Liver (tissue), 9 donors: ENCODE data around the gene TUBGCP6. TPM values are rescaled to one million over a fixed set of nuclear protein-coding genes. Genes with fewer than 3 reads are reported as not detected.

Experiments
- DNase-seq: peaks from one replicate; pipeline ENCODE4 v3.0.0-alpha.2; 2017; ENCODE audit warnings: low spot score
- H3K27ac ChIP-seq, 2 donors: one replicate each; pipeline ENCODE4 v1.7.0; 2013; ENCODE audit warnings: inconsistent platforms in 2 of 2, low read length in 2 of 2, control low read depth in 1 of 2, low read depth in 1 of 2, mild to moderate bottlenecking in 1 of 2
- H3K27me3 ChIP-seq, 4 donors: one replicate each; pipeline versions ENCODE4 v1.6.1 to v1.7.0; 2013; ENCODE audit warnings: low read length in 3 of 4, inconsistent platforms in 1 of 4, mild to moderate bottlenecking in 1 of 4, moderate library complexity in 1 of 4; ENCODE audit not compliant: control insufficient read depth in 4 of 4, insufficient read depth in 4 of 4
- H3K36me3 ChIP-seq, 4 donors: one replicate each; pipeline versions ENCODE4 v1.6.1 to v1.7.0; 2013; ENCODE audit warnings: low read length in 3 of 4, mild to moderate bottlenecking in 3 of 4, low read depth in 1 of 4, moderate library complexity in 1 of 4; ENCODE audit not compliant: control insufficient read depth in 4 of 4, insufficient read depth in 3 of 4
- H3K4me1 ChIP-seq, 4 donors: one replicate each; pipeline versions ENCODE4 v1.6.1 to v1.7.0; 2013; ENCODE audit warnings: low read length in 3 of 4, mild to moderate bottlenecking in 3 of 4, moderate library complexity in 1 of 4; ENCODE audit not compliant: control insufficient read depth in 4 of 4, insufficient read depth in 4 of 4
- H3K4me3 ChIP-seq, 3 donors: one replicate each; pipeline versions ENCODE4 v1.6.1 to v1.7.0; 2013; ENCODE audit warnings: low read length in 3 of 3, control low read depth in 1 of 3, low read depth in 1 of 3, mild to moderate bottlenecking in 1 of 3
- H3K9ac ChIP-seq, 2 donors: one replicate each; pipeline ENCODE4 v1.7.0; 2013; ENCODE audit warnings: low read length in 2 of 2, mild to moderate bottlenecking in 2 of 2, moderate library complexity in 2 of 2, control low read depth in 1 of 2, low read depth in 1 of 2
- H3K9me3 ChIP-seq, 4 donors: one replicate each; pipeline versions ENCODE4 v1.6.1 to v1.7.0; 2013; ENCODE audit warnings: low read length in 3 of 4; ENCODE audit not compliant: control insufficient read depth in 4 of 4
- CTCF ChIP-seq: fragments of 150-350 bp; IDR thresholded peaks from 2 replicates; pipeline ENCODE4 v1.5.1; 2017; ENCODE audit warnings: improper control_type of control experiment, low read depth, low read length; ENCODE audit not compliant: missing input control
- EGR1 ChIP-seq, 2 donors: IDR thresholded peaks; 2 replicates each; pipeline ENCODE4 v1.6.1; 2016 to 2018; ENCODE audit warnings: antibody characterized with exemption in 2 of 2, low read depth in 2 of 2
- FOXA1 ChIP-seq: IDR thresholded peaks from 2 replicates; pipeline ENCODE4 v1.6.1; 2016; ENCODE audit warnings: antibody characterized with exemption
- GABPA ChIP-seq, 2 donors: IDR thresholded peaks in 1 of 2; conservative IDR thresholded peaks in 1 of 2; 2 replicates each; pipeline ENCODE4 v1.6.1; 2016; ENCODE audit warnings: antibody characterized with exemption in 2 of 2, mild to moderate bottlenecking in 1 of 2, moderate library complexity in 1 of 2
- HNF4A ChIP-seq, 2 donors: conservative IDR thresholded peaks; 2 replicates each; pipeline ENCODE4 v1.6.1; 2016; ENCODE audit warnings: antibody characterized with exemption in 2 of 2, mild to moderate bottlenecking in 2 of 2
- NR2F2 ChIP-seq: IDR thresholded peaks from 2 replicates; pipeline ENCODE4 v1.6.1; 2016; ENCODE audit warnings: antibody characterized with exemption
- REST ChIP-seq: IDR thresholded peaks from 2 replicates; pipeline ENCODE4 v1.6.1; 2016; ENCODE audit warnings: antibody characterized with exemption, mild to moderate bottlenecking
- RXRA ChIP-seq, 2 donors: IDR thresholded peaks; 2 replicates each; pipeline ENCODE4 v1.6.1; 2017 to 2018; ENCODE audit warnings: antibody characterized with exemption in 2 of 2, mild to moderate bottlenecking in 1 of 2
- YY1 ChIP-seq: IDR thresholded peaks from 2 replicates; pipeline ENCODE4 v1.6.1; 2016; ENCODE audit warnings: antibody characterized with exemption, mild to moderate bottlenecking
- ZBTB33 ChIP-seq: IDR thresholded peaks from 2 replicates; pipeline ENCODE4 v1.6.1; 2016; ENCODE audit warnings: antibody characterized with exemption
- WGBS: extraction: QIAGEN DNeasy Blood & Tissue Kit; methylation state at CpG from one replicate; pipeline ENCODE4 v1.1.7; 2013; 5-methylcytosine and 5-hydroxymethylcytosine counted together
- polyA plus RNA-seq, 2 donors: library from polyadenylated mRNA; stranded (reverse) in 1 of 2; unstranded in 1 of 2; fragments of 200-250 nt in 1 of 2; fragments of >200 nt in 1 of 2; fragmentation: Nextera tagmentation in 1 of 2; extraction: Ambion mirVana in 1 of 2; gene quantifications; one replicate each; pipeline versions ENCODE4 v1.2.1 to v1.2.3, GENCODE V29; 2013 to 2015
- total RNA-seq, 2 donors: library from RNA; depleted of rRNA; stranded (reverse); fragments of >200 nt; gene quantifications; one replicate each; pipeline ENCODE4 v1.2.3, GENCODE V29; 2014
- donor health status: healthy.
- donor health status: healthy.
- donor health status: healthy.
- donor health status: healthy.
- donor health status: healthy.

TUBGCP6 gene
- total and polyA plus RNA-seq, 4 donors: 9.3 to 31.7 (median 16.4) TPM

- Histone ChIP-seq H3K4me3 (no peak overlapping the region), H3K4me1 (peaks cover 14 to 70% (median 51%) of the 10 kb centered on the region in 4 donors), H3K9me3 (no peaks in the 10 kb centered on the region), H3K9ac (no peak overlapping the region), H3K27ac (no peak overlapping the region), H3K36me3 (peaks cover 0 to 19% (median 1%) of the 10 kb centered on the region in 4 donors), H3K27me3 (no peaks in the 10 kb centered on the region)
- WGBS: 64% methylated on average over 18 of the region's 18 CpGs
- TF ChIP-seq EGR1 (IDR thresholded peaks at IDR 0.05; ENCODE audit: low read depth in 2 of 2): no peak
- TF ChIP-seq REST: no peak
- no peak for TF ChIP-seq HNF4A (conservative IDR thresholded peaks at IDR 0.05)
- no peak for TF ChIP-seq FOXA1
- TF ChIP-seq ZBTB33: no peak
- TF ChIP-seq YY1: no peak
- no peak for TF ChIP-seq NR2F2
- no peak for TF ChIP-seq CTCF
- no peak for TF ChIP-seq GABPA (IDR thresholded peaks at IDR 0.05 in 1 of 2, conservative IDR thresholded peaks at IDR 0.05 in 1 of 2)
- no peak for DNase-seq
Measured at GRCh38 chr22:50199251-50199721, 45.5 kb downstream of the TUBGCP6 start.

GRCh38 chr22:50198624-50199017 lies 46.2 kb downstream of the TUBGCP6 start:
- Histone ChIP-seq H3K4me1 (peaks cover 13 to 70% (median 52%) of the 10 kb centered on the region in 4 donors), H3K9me3 (no peaks in the 10 kb centered on the region), H3K27ac (no peak overlapping the region), H3K27me3 (no peaks in the 10 kb centered on the region), H3K4me3 (no peak overlapping the region), H3K9ac (no peak overlapping the region), H3K36me3 (peaks cover 0 to 26% (median 1%) of the 10 kb centered on the region in 4 donors)
- 92% methylated on average over 16 of the region's 16 CpGs for WGBS
- DNase-seq: no peak
- no peak for TF ChIP-seq REST
- TF ChIP-seq RXRA (IDR thresholded peaks at IDR 0.05): no peak
